ENCODE results near the gene RCOR1. TPM values are rescaled to one million over a fixed set of nuclear protein-coding genes. Genes with fewer than 3 reads are reported as not detected.

Gene RCOR1
- total and polyA plus RNA-seq, 2 donors (not counting 1 experiment from before 2014, with no cell fraction given) = 8.7 to 37.1 TPM

DNA sequence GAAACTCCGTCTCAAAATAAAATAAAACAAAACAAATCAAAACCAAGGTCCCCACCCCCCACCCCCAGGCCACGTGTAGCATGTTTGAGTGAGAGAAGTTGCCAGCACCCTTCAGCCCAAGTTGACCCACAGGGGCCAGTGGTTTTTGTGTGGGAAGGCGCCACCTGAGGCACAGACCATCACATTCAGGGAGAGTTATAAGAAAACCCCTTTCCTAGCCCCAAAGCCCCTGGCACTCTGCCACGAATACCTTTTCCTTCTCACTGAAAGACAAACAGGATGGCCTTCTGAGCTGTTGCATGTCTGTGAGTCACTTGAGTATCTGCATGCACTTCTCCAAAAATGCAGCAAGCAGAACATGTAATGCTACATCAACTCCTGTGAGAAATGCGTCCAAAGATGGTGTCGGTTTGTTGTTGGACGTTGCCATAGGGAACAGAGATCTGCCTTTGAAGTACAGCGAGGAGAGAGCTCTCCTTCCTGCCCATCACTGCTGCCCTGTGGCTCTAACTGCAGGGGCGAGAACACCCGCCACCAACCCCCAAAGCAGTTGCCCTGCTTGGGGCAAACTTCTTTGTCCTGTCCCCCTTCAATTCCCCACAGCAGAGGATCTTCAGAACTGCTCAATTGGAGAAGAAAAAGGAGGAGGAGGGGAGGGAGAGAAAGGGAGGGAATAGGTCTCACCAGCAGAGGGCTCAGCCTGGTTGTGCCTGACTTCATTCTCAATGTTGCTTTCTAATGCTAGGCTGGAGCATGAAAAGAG is 182.1 kb downstream of the RCOR1 start:
- no peak overlapping the region for H3K9ac ChIP-seq (ENCODE audit: low read length)
- H3K4me1 ChIP-seq (ENCODE audit: control insufficient read depth in 2 of 2, insufficient read depth in 2 of 2, low read length in 2 of 2) = peaks cover 54 to 67% of the 10 kb centered on the region in 2 donors
- POLR2A ChIA-PET = interaction anchor here (0.7 to 2.3 kb wide), 2 partner anchors 24 to 30 kb away, joined by 4 to 7 read pairs; no protein-coding TSS in a partner anchor

More for the DNA sequence above, 182.1 kb downstream of the RCOR1 start:
- TF ChIP-seq, protein P1, sequence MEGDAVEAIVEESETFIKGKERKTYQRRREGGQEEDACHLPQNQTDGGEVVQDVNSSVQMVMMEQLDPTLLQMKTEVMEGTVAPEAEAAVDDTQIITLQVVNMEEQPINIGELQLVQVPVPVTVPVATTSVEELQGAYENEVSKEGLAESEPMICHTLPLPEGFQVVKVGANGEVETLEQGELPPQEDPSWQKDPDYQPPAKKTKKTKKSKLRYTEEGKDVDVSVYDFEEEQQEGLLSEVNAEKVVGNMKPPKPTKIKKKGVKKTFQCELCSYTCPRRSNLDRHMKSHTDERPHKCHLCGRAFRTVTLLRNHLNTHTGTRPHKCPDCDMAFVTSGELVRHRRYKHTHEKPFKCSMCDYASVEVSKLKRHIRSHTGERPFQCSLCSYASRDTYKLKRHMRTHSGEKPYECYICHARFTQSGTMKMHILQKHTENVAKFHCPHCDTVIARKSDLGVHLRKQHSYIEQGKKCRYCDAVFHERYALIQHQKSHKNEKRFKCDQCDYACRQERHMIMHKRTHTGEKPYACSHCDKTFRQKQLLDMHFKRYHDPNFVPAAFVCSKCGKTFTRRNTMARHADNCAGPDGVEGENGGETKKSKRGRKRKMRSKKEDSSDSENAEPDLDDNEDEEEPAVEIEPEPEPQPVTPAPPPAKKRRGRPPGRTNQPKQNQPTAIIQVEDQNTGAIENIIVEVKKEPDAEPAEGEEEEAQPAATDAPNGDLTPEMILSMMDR (IDR thresholded peaks at IDR 0.05) = peak; percentile 75
- TF ChIP-seq EZH2 (IDR thresholded peaks at IDR 0.05; ENCODE audit: borderline replicate concordance, insufficient read depth, low read depth, low read length, poor library complexity, severe bottlenecking) = no peak
- intact Hi-C loops (cut with micrococcal nuclease) = loop anchor here (1.0 to 10.0 kb wide), 4 partner anchors 127 to 1073 kb away; partner anchors contain the start of genes CDC42BPB and PPP1R13B
- Histone ChIP-seq H3K9me3 (ENCODE audit: control extremely low read depth in 1 of 3, control insufficient read depth in 2 of 3, insufficient read depth in 1 of 3, low read length in 2 of 3) (no peaks in the 10 kb centered on the region), H3K27me3 (replicated peaks in 1 of 4; ENCODE audit: control extremely low read depth in 1 of 4, control insufficient read depth in 3 of 4, insufficient read depth in 4 of 4, low read length in 3 of 4) (no peaks in the 10 kb centered on the region), H4K20me1 (ENCODE audit: control insufficient read depth, insufficient read depth, low read length, poor library complexity, severe bottlenecking) (peaks cover 15% of the 10 kb centered on the region), H3K36me3 (replicated peaks in 1 of 2; ENCODE audit: control extremely low read depth in 1 of 2, control insufficient read depth in 1 of 2, extremely low read depth in 1 of 2, insufficient read depth in 2 of 2, low read length in 1 of 2) (peaks cover 0 to 2% of the 10 kb centered on the region in 2 experiments), H2AFZ (ENCODE audit: insufficient read depth, low read depth, low read length, poor library complexity, severe bottlenecking) (peak overlapping the region; percentile 46), H3K27ac (ENCODE audit: low read length in 2 of 2) (peak overlapping the region; percentile 95 to 97), H3K79me2 (ENCODE audit: control insufficient read depth, insufficient read depth, low read length) (peaks cover 28% of the 10 kb centered on the region), H3K4me3 (ENCODE audit: control extremely low read depth in 1 of 5, extremely low read depth in 1 of 5, insufficient read depth in 1 of 5, low read depth in 2 of 5, low read length in 4 of 5) (no peak overlapping the region), H3K4me2 (replicated peaks; ENCODE audit: low read depth, low read length, poor library complexity, severe bottlenecking) (peak overlapping the region; percentile 54)
- peak; percentile 90 for DNase-seq
- peaks cover 59% of the 10 kb centered on the region for H3K4me1 Mint-ChIP-seq
- ATAC-seq (ENCODE audit: low read depth) = peak; percentile 19
- H3K9me3 Mint-ChIP-seq (ENCODE audit: insufficient read depth) = no peaks in the 10 kb centered on the region
- H3K27ac Mint-ChIP-seq = peak overlapping the region; percentile 98
- peak overlapping the region; percentile 81 for H3K4me3 Mint-ChIP-seq
- 44% methylated on average over 5 of the region's 10 CpGs for WGBS (ENCODE audit: insufficient coverage)
- H3K27me3 Mint-ChIP-seq = no peaks in the 10 kb centered on the region
- CTCF ChIA-PET = interaction anchor here (0.6 to 3.0 kb wide), 23 partner anchors 10 to 143 kb away, joined by 3 to 18 read pairs (median 4); no protein-coding TSS in a partner anchor

Data from B cell (primary cell).